Smooth muscle cell (in vitro differentiated cells): ENCODE measurements around the gene SERP2. TPM values are rescaled to one million over a fixed set of nuclear protein-coding genes. Genes with fewer than 3 reads are reported as not detected.

Experiments
- DNase-seq: peaks from one replicate; lab custom pipeline; 2025; ENCODE audit not compliant: unreplicated experiment; lab: John Stamatoyannopoulos, UW
- H2AFZ ChIP-seq: fragments of 200-600 bp; sonication (generic); 2 replicates; pipeline ENCODE4 v1.6.0; 2016; ENCODE audit warnings: antibody characterized with exemption, low read depth, mild to moderate bottlenecking
- H3F3A ChIP-seq: fragments of 200-600 bp; sonication (generic); 2 replicates; pipeline ENCODE4 v1.6.0; 2017; ENCODE audit warnings: antibody characterized with exemption, low read depth
- H3K27ac ChIP-seq: fragments of 200-600 bp; sonication (generic); 2 replicates; pipeline ENCODE4 v1.5.1; 2016; ENCODE audit warnings: low read depth, mild to moderate bottlenecking
- H3K27me3 ChIP-seq: fragments of 200-600 bp; sonication (generic); 2 replicates; pipeline ENCODE4 v1.6.1; 2016; ENCODE audit warnings: low read depth, mild to moderate bottlenecking
- H3K36me3 ChIP-seq: fragments of 200-600 bp; sonication (generic); 2 replicates; pipeline ENCODE4 v1.5.1; 2016; ENCODE audit warnings: low read depth
- H3K4me1 ChIP-seq: fragments of 200-600 bp; sonication (generic); 2 replicates; pipeline ENCODE4 v1.5.1; 2016; ENCODE audit warnings: low read depth
- H3K4me2 ChIP-seq: fragments of 200-600 bp; sonication (generic); 2 replicates; pipeline ENCODE4 v1.6.0; 2016; ENCODE audit warnings: mild to moderate bottlenecking
- H3K4me3 ChIP-seq: fragments of 200-600 bp; sonication (generic); 2 replicates; pipeline ENCODE4 v1.5.1; 2016; ENCODE audit warnings: mild to moderate bottlenecking
- H3K79me2 ChIP-seq: fragments of 200-600 bp; sonication (generic); 2 replicates; pipeline ENCODE4 v1.6.0; 2016; ENCODE audit warnings: low read depth, mild to moderate bottlenecking
- H3K9ac ChIP-seq: fragments of 200-600 bp; sonication (generic); 2 replicates; pipeline ENCODE4 v1.6.0; 2016; ENCODE audit warnings: low read depth
- H3K9me3 ChIP-seq: fragments of 200-600 bp; sonication (generic); replicated peaks from 2 replicates; pipeline ENCODE4 v1.5.1; 2016; ENCODE audit warnings: low read depth
- H4K20me1 ChIP-seq: fragments of 200-600 bp; sonication (generic); 2 replicates; pipeline ENCODE4 v1.6.0; 2016; ENCODE audit warnings: low read depth
- CTCF ChIP-seq: fragments of 200-600 bp; sonication (generic); IDR thresholded peaks from 2 replicates; pipeline ENCODE4 v1.5.1; 2017; ENCODE audit warnings: borderline replicate concordance, mild to moderate bottlenecking, antibody characterized with exemption; ENCODE audit not compliant: insufficient read depth, poor library complexity, severe bottlenecking
- WGBS: methylation state at CpG from one replicate; pipeline ENCODE4 v1.1.7; 2016; ENCODE audit warnings: low lambda C conversion rate; 5-methylcytosine and 5-hydroxymethylcytosine counted together
- polyA plus RNA-seq: library from polyadenylated mRNA; unstranded; fragments of >200 nt; fragmentation: Nextera tagmentation; extraction: Ambion mirVana; gene quantifications from 2 replicates; pipeline ENCODE4 v1.2.1, GENCODE V29; 2016
- total RNA-seq: library from RNA; depleted of rRNA; stranded (reverse); fragments of >200 nt; gene quantifications from 2 replicates; pipeline ENCODE4 v1.2.3, GENCODE V29; 2014

The SERP2 gene
- total and polyA plus RNA-seq, 2 experiments from 2014 or later = 1.8 to 2.1 TPM

DNA sequence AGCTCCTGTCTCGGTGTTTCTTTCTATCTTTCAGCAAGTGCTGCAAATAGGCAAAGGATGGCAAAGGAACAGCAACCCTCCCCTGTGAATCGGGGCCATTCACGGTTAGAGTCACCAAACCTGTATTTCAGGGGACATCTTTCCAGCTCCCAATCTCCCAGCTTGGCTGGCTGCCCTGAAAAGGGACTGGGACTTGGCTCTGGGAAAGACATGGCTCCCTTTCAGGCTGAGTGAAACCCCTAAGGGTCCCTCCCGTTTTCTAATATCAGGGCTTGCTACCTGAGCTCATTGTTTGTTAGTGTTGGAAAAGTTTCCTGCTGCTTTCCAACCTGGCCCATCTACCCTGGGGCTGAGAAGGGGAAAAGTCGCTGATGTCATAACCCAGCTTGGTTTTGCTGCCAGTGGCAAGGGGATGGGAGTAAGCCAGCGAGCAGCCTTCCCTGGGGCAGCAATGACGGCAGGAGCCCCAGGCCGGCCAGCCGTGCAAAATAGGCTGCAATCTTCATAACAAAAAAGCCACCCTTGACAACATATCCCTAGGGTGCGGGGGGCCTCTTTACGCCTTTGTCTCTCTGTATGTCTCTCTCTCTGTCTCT, 29.9 kb downstream of the SERP2 start:
- H3K4me2 ChIP-seq = peak overlapping the region; percentile 60
- H4K20me1 ChIP-seq = no peaks in the 10 kb centered on the region
- WGBS = 47% methylated on average over 11 of the region's 11 CpGs
- no peaks in the 10 kb centered on the region for H3K27me3 ChIP-seq
- no peak for TF ChIP-seq CTCF
- DNase-seq = no peak
- H3K36me3 ChIP-seq = no peaks in the 10 kb centered on the region
- peaks cover 24% of the 10 kb centered on the region for H3K4me1 ChIP-seq
- H2AFZ ChIP-seq = peak overlapping the region; percentile 12
- no peaks in the 10 kb centered on the region for H3K79me2 ChIP-seq
- H3K27ac ChIP-seq = no peak overlapping the region
- H3K9me3 ChIP-seq = no peaks in the 10 kb centered on the region
- no peak overlapping the region for H3K4me3 ChIP-seq
- H3K9ac ChIP-seq = no peak overlapping the region
- no peaks in the 10 kb centered on the region for H3F3A ChIP-seq

DNA sequence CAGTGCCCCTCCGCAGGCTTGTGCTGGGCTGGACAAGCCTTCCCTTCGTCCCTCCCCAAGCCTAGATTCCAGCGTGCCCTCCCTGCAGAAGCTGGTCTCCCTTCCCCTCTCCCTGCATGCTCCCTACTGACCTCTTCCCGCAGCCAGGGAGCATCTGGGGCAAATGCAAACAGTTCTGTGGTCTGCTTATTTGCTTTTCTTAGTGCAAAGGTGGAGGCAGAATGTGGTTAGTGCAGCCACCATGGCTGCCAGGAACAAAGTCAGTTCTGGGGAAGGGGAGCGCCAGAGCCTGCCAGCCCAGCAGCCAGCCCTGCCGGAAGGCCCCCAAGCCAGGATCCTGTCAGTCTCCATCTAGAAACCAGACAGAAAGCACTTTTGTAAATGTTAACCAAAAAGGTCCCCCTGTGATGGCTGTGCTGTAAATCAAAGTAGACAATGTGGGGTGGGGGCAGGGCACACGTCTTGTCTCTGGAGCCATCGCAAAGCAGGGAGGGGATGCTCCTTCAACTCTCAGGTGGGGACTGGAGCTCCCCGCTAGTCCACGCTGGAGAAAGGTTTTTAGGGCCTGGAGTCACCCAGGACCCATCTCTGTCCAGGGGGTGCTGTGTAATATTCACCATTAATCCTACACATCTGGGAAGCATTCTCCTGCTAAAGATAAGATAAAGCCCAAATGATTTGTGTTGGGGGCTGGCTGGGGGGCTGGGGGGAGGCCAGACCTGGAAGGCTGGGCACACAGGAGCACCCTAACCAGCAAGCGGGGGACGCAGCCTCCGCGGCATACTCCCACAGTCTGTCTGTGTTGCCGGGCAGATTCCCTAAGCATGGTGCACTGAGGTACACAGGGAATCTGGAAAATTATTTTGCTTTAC, 30.9 kb downstream of the SERP2 start:
- no peaks in the 10 kb centered on the region for H3K36me3 ChIP-seq
- H3K27me3 ChIP-seq = no peaks in the 10 kb centered on the region
- no peak overlapping the region for H3K4me3 ChIP-seq
- H3F3A ChIP-seq = no peaks in the 10 kb centered on the region
- no peaks in the 10 kb centered on the region for H4K20me1 ChIP-seq
- H3K79me2 ChIP-seq = no peaks in the 10 kb centered on the region
- 47% methylated on average over 15 of the region's 15 CpGs for WGBS
- no peaks in the 10 kb centered on the region for H3K9me3 ChIP-seq
- TF ChIP-seq CTCF = no peak
- peak overlapping the region; percentile 60 for H3K4me2 ChIP-seq
- peaks cover 22% of the 10 kb centered on the region for H3K4me1 ChIP-seq
- peak overlapping the region; percentile 47 for H2AFZ ChIP-seq
- H3K9ac ChIP-seq = no peak overlapping the region
- no peak overlapping the region for H3K27ac ChIP-seq
- no peak for DNase-seq

DNA sequence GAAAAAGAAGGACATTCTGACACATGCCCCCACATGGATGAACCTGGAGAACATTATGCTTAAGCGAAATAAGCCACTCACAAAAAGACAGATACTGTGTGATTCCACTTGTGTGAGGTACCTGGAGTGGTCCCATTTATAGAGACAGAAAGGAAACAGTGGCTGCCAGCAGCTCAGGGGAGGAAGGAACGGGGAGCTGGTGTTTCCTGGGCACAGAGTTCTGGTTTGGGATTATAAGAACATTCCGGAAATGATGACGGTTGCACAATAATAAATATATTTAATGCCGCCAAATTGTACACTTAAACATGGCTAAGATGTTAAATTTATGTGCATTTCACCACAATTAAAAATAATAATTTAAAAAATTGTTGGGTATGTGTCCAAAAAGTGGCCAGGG, 33.0 kb downstream of the SERP2 start:
- Histone ChIP-seq H2AFZ (no peak overlapping the region), H3K27me3 (no peaks in the 10 kb centered on the region), H3K4me3 (no peak overlapping the region), H3K4me2 (no peak overlapping the region), H3F3A (no peaks in the 10 kb centered on the region), H3K9me3 (no peaks in the 10 kb centered on the region), H3K9ac (no peak overlapping the region), H4K20me1 (no peaks in the 10 kb centered on the region), H3K79me2 (no peaks in the 10 kb centered on the region), H3K27ac (no peak overlapping the region), H3K4me1 (peaks cover 22% of the 10 kb centered on the region), H3K36me3 (no peaks in the 10 kb centered on the region)
- DNase-seq = no peak
- TF ChIP-seq CTCF = no peak
- WGBS = 98% methylated on average over 5 of the region's 5 CpGs
